ENCODE measurements around the gene ZSCAN22.

Gene ZSCAN22

GRCh38 chr19:58326914-58327726 lies at the start of gene ZSCAN22:
Gene ZSCAN22, plus strand, starts transcription at chr19:58326994. Its CDS starts 7,809 bp downstream, at chr19:58334803.
- peak; percentile 99 for DNase-seq

- no peak for DNase-seq
Measured at GRCh38 chr19:58277197-58277596, 49.6 kb upstream of the ZSCAN22 start.

- no peak for DNase-seq
Measured at GRCh38 chr19:58277748-58278540, 48.9 kb upstream of the ZSCAN22 start.

GRCh38 chr19:58278541-58279041 lies 48.2 kb upstream of the ZSCAN22 start, which contains the start of gene ZNF8:
Gene ZNF8, plus strand, starts transcription at chr19:58278955. Its CDS starts 127 bp downstream, at chr19:58279082.
- DNase-seq = peak; percentile 100

- peak; percentile 96 for DNase-seq
Measured at GRCh38 chr19:58279042-58279924, 47.5 kb upstream of the ZSCAN22 start.

GRCh38 chr19:58279925-58280316 lies 46.9 kb upstream of the ZSCAN22 start:
- no peak for DNase-seq

GRCh38 chr19:58284199-58284598 lies 42.6 kb upstream of the ZSCAN22 start:
- no peak for DNase-seq

GRCh38 chr19:58291943-58292342 lies 34.9 kb upstream of the ZSCAN22 start:
- DNase-seq = no peak

- no peak for DNase-seq
Measured at GRCh38 chr19:58294743-58295374, 31.9 kb upstream of the ZSCAN22 start.

- DNase-seq = no peak
Measured at GRCh38 chr19:58296104-58296503, 30.7 kb upstream of the ZSCAN22 start.

GRCh38 chr19:58300620-58301019 lies 26.2 kb upstream of the ZSCAN22 start:
- no peak for DNase-seq

GRCh38 chr19:58304255-58304654 lies 22.5 kb upstream of the ZSCAN22 start:
- no peak for DNase-seq

GRCh38 chr19:58304748-58305064 lies 22.1 kb upstream of the ZSCAN22 start:
- no peak for DNase-seq

GRCh38 chr19:58305065-58305931 lies 21.5 kb upstream of the ZSCAN22 start, which contains the start of gene ERVK3-1:
Gene ERVK3-1, plus strand, starts transcription at chr19:58305377. Its CDS starts 6,792 bp downstream, at chr19:58312169.
- DNase-seq = peak; percentile 98

- DNase-seq = no peak
Measured at GRCh38 chr19:58305932-58306323, 20.9 kb upstream of the ZSCAN22 start.

GRCh38 chr19:58307736-58308135 lies 19.1 kb upstream of the ZSCAN22 start:
- DNase-seq = no peak

- DNase-seq = peak; percentile 3
Measured at GRCh38 chr19:58310685-58311084, 16.1 kb upstream of the ZSCAN22 start.

- no peak for DNase-seq
Measured at GRCh38 chr19:58311345-58311865, 15.4 kb upstream of the ZSCAN22 start.

- DNase-seq = no peak
Measured at GRCh38 chr19:58315580-58315979, 11.2 kb upstream of the ZSCAN22 start.

- no peak for DNase-seq
Measured at GRCh38 chr19:58317476-58318072, 9.2 kb upstream of the ZSCAN22 start.

- DNase-seq = no peak
Measured at GRCh38 chr19:58318297-58318696, 8.5 kb upstream of the ZSCAN22 start.

Data from NCI-H146 (cell line).